ENCODE data around the gene RALGAPA1.

The RALGAPA1 gene

DNA sequence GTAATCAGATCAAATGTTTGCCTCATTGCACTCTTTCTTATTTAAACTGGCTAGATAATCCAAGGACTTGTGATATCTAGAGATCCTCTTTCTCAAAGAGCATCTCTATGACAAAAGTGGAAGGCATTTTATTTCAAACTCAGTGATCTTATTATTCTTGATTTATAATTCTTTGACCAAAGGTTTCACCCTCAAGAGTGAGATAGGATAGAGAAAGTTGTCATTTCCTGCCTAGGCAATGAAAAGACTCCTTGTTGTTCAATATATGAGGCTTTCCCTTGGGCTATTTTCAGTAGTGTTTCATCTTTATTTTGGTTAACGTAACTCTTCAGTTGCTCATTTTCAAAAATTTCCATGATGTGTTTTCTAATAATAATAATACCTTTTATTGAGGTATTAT lies 293.2 kb downstream of the RALGAPA1 start:
- TF ChIP-seq TAF1 (IDR thresholded peaks at IDR 0.05; ENCODE audit: borderline replicate concordance, low read depth, low read length) (no peak), POLR2A (IDR thresholded peaks at IDR 0.05; ENCODE audit: low read depth, low read length) (no peak)
- DNase-seq (ENCODE audit: insufficient read length) (no peak), FAIRE-seq (no peak)

DNA sequence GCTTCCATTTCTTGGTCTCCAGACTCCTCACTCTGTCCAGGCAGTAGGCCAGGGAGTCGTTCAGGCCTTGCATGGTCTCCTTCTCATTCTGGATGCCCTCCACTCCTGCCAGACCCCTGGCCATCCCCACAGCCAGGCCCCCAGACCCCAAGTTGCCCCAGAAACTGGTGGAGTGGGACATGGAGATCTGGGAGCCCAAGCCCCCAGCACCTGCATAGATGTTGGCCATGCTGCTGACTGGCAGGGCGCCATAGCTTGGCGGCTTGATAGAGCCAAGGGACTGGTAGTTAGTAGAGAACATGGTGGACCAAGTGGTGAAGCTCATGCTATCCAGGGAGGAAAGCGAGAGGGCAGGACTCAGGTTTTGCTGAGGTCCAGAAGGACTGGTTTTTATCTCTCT lies 296.3 kb downstream of the RALGAPA1 start:
- no peak for FAIRE-seq
- TF ChIP-seq TAF1 (IDR thresholded peaks at IDR 0.05; ENCODE audit: borderline replicate concordance, low read depth, low read length), result no peak
- no peak for TF ChIP-seq POLR2AphosphoS5 (IDR thresholded peaks at IDR 0.05; ENCODE audit: low read depth, low read length)
- TF ChIP-seq POLR2A (IDR thresholded peaks at IDR 0.05; ENCODE audit: low read depth, low read length), result no peak
- DNase-seq (ENCODE audit: insufficient read length), result no peak

DNA sequence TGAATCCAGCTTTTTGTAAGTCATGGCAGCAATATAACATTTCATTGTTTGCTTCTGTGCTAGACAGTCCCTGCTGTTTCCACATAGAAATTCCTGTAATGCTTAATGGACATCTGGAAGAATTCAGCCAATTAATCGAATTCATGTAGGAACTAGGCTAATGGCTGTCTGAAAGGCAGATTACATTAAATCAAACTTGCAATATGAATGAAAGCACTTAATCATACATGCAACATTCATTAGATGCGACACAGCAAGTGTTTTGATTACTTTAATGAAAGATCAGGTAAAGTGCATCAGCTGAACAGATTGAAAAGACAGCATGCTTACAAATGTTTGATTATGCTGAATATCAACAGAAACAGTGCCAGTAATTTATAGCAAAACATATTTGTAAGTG lies 299.2 kb downstream of the RALGAPA1 start:
- no peak for FAIRE-seq
- TF ChIP-seq POLR2A (IDR thresholded peaks at IDR 0.05; ENCODE audit: low read depth, low read length) (no peak), POLR2AphosphoS5 (IDR thresholded peaks at IDR 0.05; ENCODE audit: low read depth, low read length) (no peak), TAF1 (IDR thresholded peaks at IDR 0.05; ENCODE audit: borderline replicate concordance, low read depth, low read length) (no peak)

DNA sequence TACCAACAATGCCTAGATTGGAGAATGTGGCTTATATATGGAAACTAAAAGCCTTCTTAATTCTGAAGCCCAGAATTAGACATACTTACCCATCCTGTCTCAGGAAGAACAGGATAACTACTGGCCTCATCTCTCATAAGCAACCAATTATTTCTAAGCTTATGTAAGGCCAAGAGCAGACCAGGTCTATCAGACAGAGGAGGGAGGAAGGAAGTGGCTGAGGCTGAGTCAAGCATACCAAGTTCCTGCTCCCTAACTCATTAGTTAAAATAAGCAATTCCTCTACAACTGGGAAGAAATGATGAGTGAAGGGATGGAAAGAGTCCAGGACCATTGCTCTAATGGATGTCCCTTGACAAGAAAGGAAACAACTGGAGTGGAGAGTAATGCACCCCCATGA lies 302.2 kb downstream of the RALGAPA1 start:
- TF ChIP-seq POLR2AphosphoS5 (IDR thresholded peaks at IDR 0.05; ENCODE audit: low read depth, low read length), result no peak
- TF ChIP-seq POLR2A (IDR thresholded peaks at IDR 0.05; ENCODE audit: low read depth, low read length), result no peak
- no peak for TF ChIP-seq TAF1 (IDR thresholded peaks at IDR 0.05; ENCODE audit: borderline replicate concordance, low read depth, low read length)
- no peak for FAIRE-seq
- no peak for DNase-seq (ENCODE audit: insufficient read length)

More for the DNA sequence above, 299.2 kb downstream of the RALGAPA1 start:
- no peak for DNase-seq (ENCODE audit: insufficient read length)

DNA sequence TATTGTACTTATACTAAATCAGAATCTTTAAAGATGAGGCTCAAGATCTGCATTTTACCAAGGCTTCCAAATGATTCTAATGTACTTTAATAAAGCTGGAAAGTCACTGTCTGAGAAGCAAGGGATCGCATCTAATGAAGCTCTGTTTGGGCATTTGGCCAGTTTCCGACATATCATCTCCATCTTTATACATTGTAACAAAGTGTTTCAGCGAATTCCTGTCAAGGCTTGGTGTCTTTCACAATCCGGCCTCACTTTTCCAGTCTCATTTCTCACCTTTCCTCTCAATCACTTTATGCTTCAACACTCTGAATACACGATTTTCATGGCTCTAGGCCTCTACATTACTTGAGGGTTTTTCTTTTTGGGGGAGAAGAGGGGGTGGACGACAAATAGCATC lies 302.6 kb downstream of the RALGAPA1 start:
- FAIRE-seq (no peak), DNase-seq (ENCODE audit: insufficient read length) (no peak)
- TF ChIP-seq TAF1 (IDR thresholded peaks at IDR 0.05; ENCODE audit: borderline replicate concordance, low read depth, low read length) (no peak), POLR2AphosphoS5 (IDR thresholded peaks at IDR 0.05; ENCODE audit: low read depth, low read length) (no peak), POLR2A (IDR thresholded peaks at IDR 0.05; ENCODE audit: low read depth, low read length) (no peak)

DNA sequence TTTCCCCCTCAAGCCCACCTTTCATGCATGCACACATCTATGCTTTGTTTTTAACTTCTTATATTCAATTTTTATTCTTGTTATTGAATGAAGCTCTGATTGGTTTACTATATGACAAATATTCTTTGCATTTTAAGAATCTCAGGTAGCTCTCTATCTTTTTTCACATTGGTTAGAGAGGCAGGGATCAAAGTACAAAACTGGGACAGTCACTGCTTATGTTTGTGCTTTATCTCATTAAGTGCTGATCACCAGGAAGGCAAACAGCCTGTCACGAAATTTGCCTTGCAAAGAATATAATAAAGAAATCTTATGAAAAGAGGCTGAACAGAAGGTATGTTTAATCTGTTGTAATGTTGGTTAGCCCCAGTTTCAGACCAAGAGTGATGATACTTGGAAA lies 304.8 kb downstream of the RALGAPA1 start:
- no peak for TF ChIP-seq POLR2AphosphoS5 (IDR thresholded peaks at IDR 0.05; ENCODE audit: low read depth, low read length)
- no peak for TF ChIP-seq TAF1 (IDR thresholded peaks at IDR 0.05; ENCODE audit: borderline replicate concordance, low read depth, low read length)
- TF ChIP-seq POLR2A (IDR thresholded peaks at IDR 0.05; ENCODE audit: low read depth, low read length), result no peak
- no peak for DNase-seq (ENCODE audit: insufficient read length)

DNA sequence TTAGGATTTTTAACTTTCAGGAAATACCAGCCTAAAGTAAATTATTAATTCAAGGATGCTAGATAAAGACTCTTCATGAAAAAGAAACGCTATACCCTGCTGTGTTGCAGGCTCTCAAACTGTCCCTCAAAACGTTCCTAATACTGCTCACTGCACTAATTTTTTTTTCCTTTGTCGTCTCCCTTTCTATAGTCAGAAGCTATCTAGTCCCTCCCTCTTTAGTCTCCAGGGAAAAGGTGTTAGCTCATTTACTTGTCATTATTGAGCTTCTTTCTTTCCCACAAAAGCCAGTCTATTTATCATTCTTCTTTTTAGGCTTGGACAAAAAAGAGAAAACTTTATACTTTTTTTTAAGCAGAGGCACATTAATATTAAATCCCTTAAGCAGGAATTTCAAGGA lies 305.4 kb downstream of the RALGAPA1 start:
- DNase-seq (ENCODE audit: insufficient read length) (no peak), FAIRE-seq (no peak)
- no peak for TF ChIP-seq TAF1 (IDR thresholded peaks at IDR 0.05; ENCODE audit: borderline replicate concordance, low read depth, low read length)

More for the DNA sequence above, 304.8 kb downstream of the RALGAPA1 start:
- no peak for FAIRE-seq

DNA sequence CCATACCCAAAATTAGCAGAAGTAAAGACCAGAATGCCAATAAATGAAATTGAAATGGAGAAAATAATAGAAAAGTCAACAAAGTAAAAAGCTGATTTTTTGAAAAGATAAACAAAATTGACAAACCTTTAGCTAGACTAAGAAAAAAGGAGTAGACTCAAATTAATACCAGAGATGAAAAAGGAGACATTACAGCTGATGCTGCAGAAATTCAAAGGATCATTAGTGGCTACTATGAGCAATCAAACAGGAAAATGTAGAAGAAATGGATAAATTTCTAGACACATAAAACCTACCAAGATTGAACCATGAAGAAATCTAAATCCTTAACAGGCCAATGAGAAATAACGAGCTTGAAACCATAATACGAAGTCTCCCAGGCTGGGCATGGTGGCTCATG lies 309.9 kb downstream of the RALGAPA1 start:
- TF ChIP-seq POLR2A (IDR thresholded peaks at IDR 0.05; ENCODE audit: low read depth, low read length) (no peak), TAF1 (IDR thresholded peaks at IDR 0.05; ENCODE audit: borderline replicate concordance, low read depth, low read length) (no peak), POLR2AphosphoS5 (IDR thresholded peaks at IDR 0.05; ENCODE audit: low read depth, low read length) (no peak)
- DNase-seq (ENCODE audit: insufficient read length) (no peak), FAIRE-seq (no peak)

DNA sequence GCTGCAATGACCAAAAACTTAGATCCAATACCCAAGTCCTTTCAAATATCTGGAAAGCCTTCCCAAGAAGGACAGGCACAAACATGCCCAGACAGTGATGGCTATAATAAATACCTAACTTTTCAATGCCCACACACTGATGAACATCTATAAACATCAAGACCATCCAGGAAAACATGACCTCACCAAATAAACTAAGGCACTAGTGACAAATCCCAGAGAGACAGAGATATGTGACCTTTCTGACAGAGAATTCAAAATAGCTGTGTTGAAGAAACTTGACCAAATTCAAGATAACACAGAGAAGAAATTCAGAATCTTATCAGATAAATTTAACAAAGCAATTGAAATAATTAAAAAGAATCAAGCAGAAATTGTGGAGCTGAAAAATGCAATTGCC lies 313.8 kb downstream of the RALGAPA1 start:
- no peak for FAIRE-seq
- TF ChIP-seq POLR2AphosphoS5 (IDR thresholded peaks at IDR 0.05; ENCODE audit: low read depth, low read length) (no peak), TAF1 (IDR thresholded peaks at IDR 0.05; ENCODE audit: borderline replicate concordance, low read depth, low read length) (no peak), POLR2A (IDR thresholded peaks at IDR 0.05; ENCODE audit: low read depth, low read length) (no peak)
- no peak for DNase-seq (ENCODE audit: insufficient read length)

DNA sequence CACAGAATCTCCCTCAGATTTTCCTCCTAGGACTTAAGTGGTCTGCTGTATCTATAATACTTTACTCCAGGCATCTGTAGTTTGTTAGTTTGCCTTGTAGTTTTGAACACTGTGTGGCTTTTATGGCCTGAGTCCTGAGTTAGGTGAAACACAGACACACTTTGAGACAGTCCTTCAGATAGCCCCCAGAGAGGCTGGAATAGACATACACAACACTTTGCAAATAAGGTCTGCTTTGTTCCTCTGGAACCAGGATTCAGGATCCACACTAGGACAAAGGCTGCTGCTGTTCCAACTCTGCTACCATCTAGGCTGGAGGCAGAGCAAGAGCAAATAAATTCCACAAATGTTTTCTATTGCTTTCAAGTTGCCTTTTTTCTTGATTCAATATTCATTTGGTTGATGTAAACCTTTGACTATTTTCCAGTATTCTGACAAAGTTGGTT lies 316.5 kb downstream of the RALGAPA1 start:
- TF ChIP-seq TAF1 (IDR thresholded peaks at IDR 0.05; ENCODE audit: borderline replicate concordance, low read depth, low read length), result no peak
- TF ChIP-seq POLR2A (IDR thresholded peaks at IDR 0.05; ENCODE audit: low read depth, low read length), result no peak
- TF ChIP-seq POLR2AphosphoS5 (IDR thresholded peaks at IDR 0.05; ENCODE audit: low read depth, low read length), result no peak
- no peak for DNase-seq (ENCODE audit: insufficient read length)
- FAIRE-seq, result no peak

Data from GM12892 (cell line).